Measurements from ENCODE around the gene OR10H3.

GRCh38 chr19:15702534-15702930 is 35.3 kb upstream of the OR10H3 start:
- TF ChIP-seq, protein P1, sequence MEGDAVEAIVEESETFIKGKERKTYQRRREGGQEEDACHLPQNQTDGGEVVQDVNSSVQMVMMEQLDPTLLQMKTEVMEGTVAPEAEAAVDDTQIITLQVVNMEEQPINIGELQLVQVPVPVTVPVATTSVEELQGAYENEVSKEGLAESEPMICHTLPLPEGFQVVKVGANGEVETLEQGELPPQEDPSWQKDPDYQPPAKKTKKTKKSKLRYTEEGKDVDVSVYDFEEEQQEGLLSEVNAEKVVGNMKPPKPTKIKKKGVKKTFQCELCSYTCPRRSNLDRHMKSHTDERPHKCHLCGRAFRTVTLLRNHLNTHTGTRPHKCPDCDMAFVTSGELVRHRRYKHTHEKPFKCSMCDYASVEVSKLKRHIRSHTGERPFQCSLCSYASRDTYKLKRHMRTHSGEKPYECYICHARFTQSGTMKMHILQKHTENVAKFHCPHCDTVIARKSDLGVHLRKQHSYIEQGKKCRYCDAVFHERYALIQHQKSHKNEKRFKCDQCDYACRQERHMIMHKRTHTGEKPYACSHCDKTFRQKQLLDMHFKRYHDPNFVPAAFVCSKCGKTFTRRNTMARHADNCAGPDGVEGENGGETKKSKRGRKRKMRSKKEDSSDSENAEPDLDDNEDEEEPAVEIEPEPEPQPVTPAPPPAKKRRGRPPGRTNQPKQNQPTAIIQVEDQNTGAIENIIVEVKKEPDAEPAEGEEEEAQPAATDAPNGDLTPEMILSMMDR (IDR thresholded peaks at IDR 0.05), result no peak
- no peak for TF ChIP-seq POLR2A (IDR thresholded peaks at IDR 0.05)

All from right lobe of liver (tissue), 4 donors.